ENCODE results near the gene SYNGR4. TPM values are rescaled to one million over a fixed set of nuclear protein-coding genes. Genes with fewer than 3 reads are reported as not detected.

SYNGR4 gene
- total and polyA plus RNA-seq, 2 donors (not counting 1 experiment from before 2014, with no cell fraction given): not detected

- intact Hi-C loops (cut with micrococcal nuclease): loop anchor here (10.0 kb wide), 1 partner anchor 99 kb away; no protein-coding TSS in a partner anchor
- H3K4me1 Mint-ChIP-seq: peaks cover 42% of the 10 kb centered on the region
- 23% methylated on average over 8 of the region's 9 CpGs for WGBS (ENCODE audit: insufficient coverage)
These were observed 31.3 kb downstream of the SYNGR4 start for GRCh38 chr19:48395499-48395898.

More at GRCh38 chr19:48395499-48395898, 31.3 kb downstream of the SYNGR4 start:
- peak overlapping the region; percentile 47 for H3K4me3 Mint-ChIP-seq
- H3K27ac Mint-ChIP-seq: no peak overlapping the region
- peaks cover 0 to 34% (median 0%) of the 10 kb centered on the region in 3 donors for H3K9me3 ChIP-seq (ENCODE audit: control extremely low read depth in 1 of 3, control insufficient read depth in 2 of 3, insufficient read depth in 1 of 3, low read length in 2 of 3)
- peaks cover 33% of the 10 kb centered on the region for H3K27me3 Mint-ChIP-seq
- H3K4me3 ChIP-seq (ENCODE audit: control extremely low read depth in 1 of 5, extremely low read depth in 1 of 5, insufficient read depth in 1 of 5, low read depth in 2 of 5, low read length in 4 of 5): no peak overlapping the region
- peaks cover 51 to 56% of the 10 kb centered on the region in 2 donors for H3K4me1 ChIP-seq (ENCODE audit: control insufficient read depth in 2 of 2, insufficient read depth in 2 of 2, low read length in 2 of 2)
- no peak overlapping the region for H2AFZ ChIP-seq (ENCODE audit: insufficient read depth, low read depth, low read length, poor library complexity, severe bottlenecking)
- ChIA-PET POLR2A (interaction anchor here (0.5 to 0.7 kb wide), 4 partner anchors 22 to 62 kb away, joined by 3 to 10 read pairs (median 5); partner anchors contain the start of genes SYNGR4 and TMEM143), CTCF (interaction anchor here (0.8 to 1.0 kb wide), 2 partner anchors 45 to 189 kb away, joined by 3 to 7 read pairs; no protein-coding TSS in a partner anchor)
- no peak overlapping the region for H3K27ac ChIP-seq (ENCODE audit: low read length in 2 of 2)
- no peak for TF ChIP-seq EZH2 (IDR thresholded peaks at IDR 0.05; ENCODE audit: borderline replicate concordance, insufficient read depth, low read depth, low read length, poor library complexity, severe bottlenecking)
- TF ChIP-seq CTCF (IDR thresholded peaks at IDR 0.05): no peak
- H3K36me3 ChIP-seq (replicated peaks in 1 of 2; ENCODE audit: control extremely low read depth in 1 of 2, control insufficient read depth in 1 of 2, extremely low read depth in 1 of 2, insufficient read depth in 2 of 2, low read length in 1 of 2): no peaks in the 10 kb centered on the region
- peak; percentile 44 for DNase-seq
- H3K79me2 ChIP-seq (ENCODE audit: control insufficient read depth, insufficient read depth, low read length): peaks cover 18% of the 10 kb centered on the region
- no peaks in the 10 kb centered on the region for H4K20me1 ChIP-seq (ENCODE audit: control insufficient read depth, insufficient read depth, low read length, poor library complexity, severe bottlenecking)
- no peak overlapping the region for H3K9ac ChIP-seq (ENCODE audit: low read length)
- no peaks in the 10 kb centered on the region for H3K9me3 Mint-ChIP-seq (ENCODE audit: insufficient read depth)
- H3K4me2 ChIP-seq (replicated peaks; ENCODE audit: low read depth, low read length, poor library complexity, severe bottlenecking): peak overlapping the region; percentile 72
- peaks cover 0 to 56% (median 33%) of the 10 kb centered on the region in 4 experiments for H3K27me3 ChIP-seq (replicated peaks in 1 of 4; ENCODE audit: control extremely low read depth in 1 of 4, control insufficient read depth in 3 of 4, insufficient read depth in 4 of 4, low read length in 3 of 4)
- no peak for ATAC-seq (ENCODE audit: low read depth)
